LNCAP (cell line): ENCODE measurements around the gene TBC1D30.

Experiments used
- TF ChIP-seq, protein P1 (sequence below): fragments of 450-650 bp; IDR thresholded peaks from 2 replicates; pipeline ENCODE4 v1.5.1; 2017; ENCODE audit warnings: mild to moderate bottlenecking

TBC1D30 gene

DNA sequence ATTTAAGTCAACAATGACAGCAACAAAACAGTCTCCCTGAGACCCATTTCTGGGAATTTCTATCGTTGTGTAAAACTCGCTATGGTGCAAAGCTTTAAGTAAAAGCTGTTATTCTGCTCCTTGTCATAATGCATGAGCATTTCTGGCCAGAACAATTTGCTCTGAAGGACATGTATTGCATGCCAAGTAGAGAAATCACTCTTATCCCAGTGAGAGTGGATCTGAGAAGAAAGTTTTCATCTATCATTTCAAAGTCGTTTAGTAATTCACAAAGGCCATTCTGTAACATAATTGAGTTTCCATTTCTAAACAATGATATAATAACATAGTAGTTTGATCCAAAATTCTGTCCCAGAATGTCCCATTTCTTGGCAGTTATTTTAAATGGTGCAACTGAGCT lies 86.6 kb downstream of the TBC1D30 start:
- TF ChIP-seq, protein P1, sequence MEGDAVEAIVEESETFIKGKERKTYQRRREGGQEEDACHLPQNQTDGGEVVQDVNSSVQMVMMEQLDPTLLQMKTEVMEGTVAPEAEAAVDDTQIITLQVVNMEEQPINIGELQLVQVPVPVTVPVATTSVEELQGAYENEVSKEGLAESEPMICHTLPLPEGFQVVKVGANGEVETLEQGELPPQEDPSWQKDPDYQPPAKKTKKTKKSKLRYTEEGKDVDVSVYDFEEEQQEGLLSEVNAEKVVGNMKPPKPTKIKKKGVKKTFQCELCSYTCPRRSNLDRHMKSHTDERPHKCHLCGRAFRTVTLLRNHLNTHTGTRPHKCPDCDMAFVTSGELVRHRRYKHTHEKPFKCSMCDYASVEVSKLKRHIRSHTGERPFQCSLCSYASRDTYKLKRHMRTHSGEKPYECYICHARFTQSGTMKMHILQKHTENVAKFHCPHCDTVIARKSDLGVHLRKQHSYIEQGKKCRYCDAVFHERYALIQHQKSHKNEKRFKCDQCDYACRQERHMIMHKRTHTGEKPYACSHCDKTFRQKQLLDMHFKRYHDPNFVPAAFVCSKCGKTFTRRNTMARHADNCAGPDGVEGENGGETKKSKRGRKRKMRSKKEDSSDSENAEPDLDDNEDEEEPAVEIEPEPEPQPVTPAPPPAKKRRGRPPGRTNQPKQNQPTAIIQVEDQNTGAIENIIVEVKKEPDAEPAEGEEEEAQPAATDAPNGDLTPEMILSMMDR, result no peak

DNA sequence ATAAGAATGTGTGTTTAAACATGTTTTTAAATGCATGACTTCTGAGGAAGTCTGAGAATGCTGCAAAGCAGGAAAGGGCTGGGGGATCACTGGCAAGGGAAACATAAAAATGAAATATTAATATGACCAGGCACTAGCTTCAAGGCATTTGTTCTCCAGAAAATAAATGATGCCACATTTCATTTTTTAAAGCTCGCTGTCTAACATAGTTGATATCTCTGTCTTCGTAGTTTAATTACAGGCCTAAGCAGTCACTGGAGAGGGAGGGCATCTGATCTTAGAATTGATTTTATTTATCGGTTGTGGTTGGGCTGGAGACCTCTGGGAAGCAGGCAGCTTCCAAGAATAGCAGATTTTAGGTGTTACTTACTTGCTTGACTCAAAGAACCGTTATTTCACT lies 87.5 kb downstream of the TBC1D30 start:
- TF ChIP-seq, protein P1, result no peak

DNA sequence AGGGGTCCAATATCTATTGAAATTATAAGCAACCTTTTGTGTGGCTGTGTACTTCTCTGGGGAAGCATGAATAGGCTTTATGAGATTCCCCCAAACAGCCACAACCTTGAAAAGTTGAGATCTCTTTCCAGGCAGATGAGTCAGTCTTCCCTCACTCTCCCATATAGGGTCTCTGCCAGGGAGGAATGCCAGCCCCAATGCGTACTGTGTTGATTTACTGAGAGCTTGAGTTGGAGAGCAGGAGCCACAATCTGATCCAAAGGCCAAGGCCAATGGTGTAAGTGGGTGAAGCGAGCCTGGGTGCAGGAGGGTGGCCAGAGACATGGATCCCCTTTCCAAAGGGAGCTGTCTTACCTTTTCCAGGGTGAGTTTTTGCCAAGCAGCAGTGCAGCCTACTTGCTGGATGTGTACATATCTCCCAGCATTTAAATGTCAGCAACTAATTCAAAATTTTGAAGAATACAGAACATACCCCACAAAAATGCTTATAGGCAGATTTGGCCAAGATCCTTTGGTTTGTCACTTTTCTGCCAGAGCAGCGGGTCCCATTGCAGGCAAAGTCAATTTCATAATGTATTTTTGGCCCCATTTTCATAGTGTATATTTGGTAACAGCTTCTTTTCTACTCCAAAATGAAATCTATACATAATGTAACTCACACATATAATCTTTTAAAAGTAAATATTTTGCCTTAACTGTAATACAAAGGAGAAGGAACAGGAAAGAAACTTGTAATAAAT lies 88.2 kb downstream of the TBC1D30 start:
- TF ChIP-seq, protein P1, result no peak

DNA sequence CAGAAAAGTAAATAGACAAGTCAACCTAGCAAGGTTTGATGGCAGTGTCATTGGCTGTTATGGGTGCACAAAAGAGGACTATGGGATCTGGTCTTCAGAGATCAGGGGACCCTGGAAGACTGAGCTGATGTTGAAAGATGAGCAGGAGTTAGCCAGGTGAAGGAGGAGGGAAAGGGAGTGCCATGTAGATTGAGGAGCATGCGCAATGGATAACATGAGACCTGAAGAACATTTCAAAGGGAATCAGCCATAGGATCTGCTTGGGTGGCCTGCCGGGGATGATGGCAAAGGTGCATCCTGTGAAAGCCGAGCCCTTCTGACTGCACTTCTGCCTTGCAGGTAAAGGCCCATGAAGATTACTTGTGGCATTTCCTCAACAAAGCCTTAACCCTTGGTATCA lies 90.8 kb downstream of the TBC1D30 start:
- TF ChIP-seq, protein P1, result no peak

- TF ChIP-seq, protein P1, result no peak
Measured at GRCh38 chr12:64916411-64917261, 92.2 kb downstream of the TBC1D30 start.

DNA sequence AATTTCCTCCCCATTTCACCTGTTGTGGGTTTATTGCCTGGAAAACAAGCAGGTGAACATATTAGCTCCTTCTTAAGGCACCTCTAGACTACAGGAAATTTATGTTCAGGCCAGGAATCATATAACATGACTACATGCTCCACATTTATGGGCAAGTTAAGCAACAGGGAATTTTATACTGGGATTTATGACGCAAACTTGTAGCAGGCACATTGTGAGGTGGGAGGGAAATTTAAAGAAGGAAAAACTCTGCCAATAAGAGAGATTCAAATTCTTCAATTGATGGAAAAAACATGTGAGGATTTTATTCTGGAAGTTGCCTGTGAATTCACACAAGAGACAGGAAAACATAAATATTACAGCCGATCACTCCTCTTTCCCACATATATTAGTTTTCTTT lies 93.9 kb downstream of the TBC1D30 start:
- TF ChIP-seq, protein P1, result no peak

- TF ChIP-seq, protein P1, result no peak
Measured at GRCh38 chr12:64918801-64919200, 94.4 kb downstream of the TBC1D30 start.
